Natural killer cell (primary cell): ENCODE data around the gene ZC3H10. TPM values are rescaled to one million over a fixed set of nuclear protein-coding genes. Genes with fewer than 3 reads are reported as not detected.
A peak's percentile ranks its signal among the peaks of the same experiment; 100 is the strongest.

Source experiments
- ATAC-seq, 3 donors: fragments of 150-1000 bp in 2 of 3; fragments of 200-7000 bp in 1 of 3; cut with Tn5 transposase; 1 replicate in 1 of 3; 2 replicates in 2 of 3; pipeline ENCODE4 v1.10.0; 2021; ENCODE audit warnings: mild to moderate bottlenecking in 2 of 3, moderate library complexity in 2 of 3
- DNase-seq, 2 donors: peaks; one replicate each; pipeline versions ENCODE4 v3.0.0 to v3.0.0-alpha.2; 2013 to 2021; ENCODE audit warnings: mixed read lengths in 1 of 2
- H3K27ac ChIP-seq: one replicate; pipeline ENCODE4 v1.5.1; 2013; ENCODE audit warnings: mild to moderate bottlenecking, low read length
- H3K27me3 ChIP-seq: one replicate; pipeline ENCODE4 v1.6.1; 2013; ENCODE audit warnings: low read length; ENCODE audit not compliant: control insufficient read depth, insufficient read depth
- H3K36me3 ChIP-seq: one replicate; pipeline ENCODE4 v1.6.1; 2013; ENCODE audit warnings: low read length; ENCODE audit not compliant: control insufficient read depth, insufficient read depth
- H3K4me1 ChIP-seq: one replicate; pipeline ENCODE4 v1.6.1; 2013; ENCODE audit warnings: low read length; ENCODE audit not compliant: control insufficient read depth, insufficient read depth
- H3K4me3 ChIP-seq: one replicate; pipeline ENCODE4 v1.5.1; 2013; ENCODE audit warnings: low read length
- H3K9me3 ChIP-seq: one replicate; pipeline ENCODE4 v1.6.1; 2013; ENCODE audit warnings: low read length; ENCODE audit not compliant: control insufficient read depth, insufficient read depth
- H3K27ac Mint-ChIP-seq, 2 donors: one replicate each; pipeline ENCODE4 v1.8.0; 2022; ENCODE audit warnings: mild to moderate bottlenecking in 2 of 2, mixed read lengths in 2 of 2, moderate library complexity in 1 of 2
- H3K27me3 Mint-ChIP-seq, 2 donors: one replicate each; pipeline ENCODE4 v1.8.0; 2022; ENCODE audit warnings: low read depth in 2 of 2, mixed read lengths in 2 of 2
- H3K36me3 Mint-ChIP-seq: one replicate; pipeline ENCODE4 v1.8.0; 2022; ENCODE audit warnings: mixed read lengths
- H3K4me1 Mint-ChIP-seq, 2 donors: one replicate each; pipeline ENCODE4 v1.8.0; 2022; ENCODE audit warnings: mixed read lengths in 2 of 2
- H3K4me3 Mint-ChIP-seq: one replicate; pipeline ENCODE4 v1.8.0; 2022; ENCODE audit warnings: mild to moderate bottlenecking, moderate library complexity, mixed read lengths
- H3K9me3 Mint-ChIP-seq, 2 donors: one replicate each; pipeline ENCODE4 v1.8.0; 2022; ENCODE audit warnings: mixed read lengths in 2 of 2
- CTCF ChIP-seq: fragments of 200-600 bp; IDR thresholded peaks from one replicate; pipeline ENCODE4 v1.8.0; 2022; ENCODE audit warnings: antibody characterized with exemption
- WGBS: methylation state at CpG from one replicate; pipeline ENCODE4 v1.1.7; 2013; ENCODE audit warnings: missing lambda C conversion rate; ENCODE audit not compliant: insufficient coverage; 5-methylcytosine and 5-hydroxymethylcytosine counted together
- intact Hi-C: fragments of 100-400 bp; cut with micrococcal nuclease; formaldehyde crosslinking; loops from one replicate; pipeline ENCODE4 v1.14.2; 2022
- total RNA-seq, 4 donors: library from RNA; stranded (reverse); fragments of 120-200 nt in 1 of 4; gene quantifications; one replicate each; pipeline versions ENCODE4 v1.2.3 to v1.2.4, GENCODE V29; 2013 to 2022

ZC3H10 gene
- total RNA-seq, 3 donors from 2014 or later (not counting 1 experiment from before 2014, with no cell fraction given): 12.0 to 24.3 (median 16.2) TPM

- H3K36me3 Mint-ChIP-seq: no peaks in the 10 kb centered on the region
- H3K4me1 Mint-ChIP-seq: peaks cover 22 to 46% of the 10 kb centered on the region in 2 donors
- H3K4me3 ChIP-seq: no peak overlapping the region
- H3K27me3 Mint-ChIP-seq: no peaks in the 10 kb centered on the region
- H3K9me3 ChIP-seq: no peaks in the 10 kb centered on the region
- H3K36me3 ChIP-seq: no peaks in the 10 kb centered on the region
- no peaks in the 10 kb centered on the region for H3K9me3 Mint-ChIP-seq
- H3K27me3 ChIP-seq: no peaks in the 10 kb centered on the region
- peak overlapping the region in 1 of 2 donors; percentile 99 for H3K27ac Mint-ChIP-seq
- DNase-seq: no peak
- peaks cover 28% of the 10 kb centered on the region for H3K4me1 ChIP-seq
- no peak for TF ChIP-seq CTCF
- WGBS: 93% methylated on average over 5 of the region's 5 CpGs
- H3K27ac ChIP-seq: no peak overlapping the region
- intact Hi-C loops: loop anchor here (2.0 to 10.0 kb wide), 2 partner anchors 35 to 109 kb away; partner anchors contain the start of genes RPS26 and SMARCC2
- ATAC-seq: no peak
- peak overlapping the region; percentile 4 for H3K4me3 Mint-ChIP-seq
These were observed 35.6 kb downstream of the ZC3H10 start for GRCh38 chr12:56153678-56154065.

- intact Hi-C loops: loop anchor here (10.0 kb wide), 1 partner anchor 110 kb away; the partner anchor contains the start of gene RPS26
- Mint-ChIP-seq H3K4me1 (peaks cover 29 to 52% of the 10 kb centered on the region in 2 donors), H3K4me3 (no peak overlapping the region), H3K9me3 (no peaks in the 10 kb centered on the region), H3K27ac (peak overlapping the region in 1 of 2 donors; percentile 99), H3K27me3 (no peaks in the 10 kb centered on the region), H3K36me3 (no peaks in the 10 kb centered on the region)
- Histone ChIP-seq H3K36me3 (peaks cover under 1% of the 10 kb centered on the region), H3K4me1 (peaks cover 34% of the 10 kb centered on the region), H3K9me3 (no peaks in the 10 kb centered on the region), H3K4me3 (no peak overlapping the region), H3K27ac (no peak overlapping the region), H3K27me3 (no peaks in the 10 kb centered on the region)
- TF ChIP-seq CTCF: no peak
- ATAC-seq (no peak), DNase-seq (no peak)
- no CpG with 5 or more reads among the region's 1 CpG for WGBS
These were observed 36.2 kb downstream of the ZC3H10 start for GRCh38 chr12:56154246-56154771.

- no peaks in the 10 kb centered on the region for H3K27me3 ChIP-seq
- ATAC-seq (no peak), DNase-seq (no peak)
- no peak overlapping the region for H3K4me3 ChIP-seq
- peaks cover 6% of the 10 kb centered on the region for H3K36me3 ChIP-seq
- peaks cover 40% of the 10 kb centered on the region for H3K4me1 ChIP-seq
- no peaks in the 10 kb centered on the region for H3K27me3 Mint-ChIP-seq
- H3K4me3 Mint-ChIP-seq: peak overlapping the region; percentile 42
- no peak overlapping the region for H3K27ac Mint-ChIP-seq
- no peak overlapping the region for H3K27ac ChIP-seq
- no peak for TF ChIP-seq CTCF
- peaks cover 34 to 57% of the 10 kb centered on the region in 2 donors for H3K4me1 Mint-ChIP-seq
- H3K9me3 ChIP-seq: no peaks in the 10 kb centered on the region
- no peaks in the 10 kb centered on the region for H3K9me3 Mint-ChIP-seq
- no peaks in the 10 kb centered on the region for H3K36me3 Mint-ChIP-seq
- 99% methylated on average over 5 of the region's 5 CpGs for WGBS
- intact Hi-C loops: loop anchor here (10.0 kb wide), 1 partner anchor 110 kb away; the partner anchor contains the start of gene RPS26
These were observed 36.8 kb downstream of the ZC3H10 start for GRCh38 chr12:56154818-56155217.
